KMS-11 (cell line): ENCODE data around the gene CLEC17A.

Experiments
- H2AFZ ChIP-seq: fragments of 200-600 bp; sonication (generic); 2 replicates; pipeline ENCODE4 v1.6.1; 2016; ENCODE audit warnings: antibody characterized with exemption, mixed run types, low read depth
- H3K27ac ChIP-seq: fragments of 200-600 bp; sonication (generic); 2 replicates; pipeline ENCODE4 v1.6.1; 2016; ENCODE audit warnings: mild to moderate bottlenecking, mixed run types
- H3K27me3 ChIP-seq: fragments of 200-600 bp; sonication (generic); 2 replicates; pipeline ENCODE4 v1.6.1; 2017; ENCODE audit warnings: mild to moderate bottlenecking, low read depth, mixed run types, moderate library complexity; ENCODE audit not compliant: insufficient read depth
- H3K36me3 ChIP-seq: fragments of 200-600 bp; sonication (generic); 2 replicates; pipeline ENCODE4 v1.6.1; 2017; ENCODE audit warnings: mild to moderate bottlenecking, mixed run types; ENCODE audit not compliant: insufficient read depth
- H3K4me1 ChIP-seq: fragments of 200-600 bp; sonication (generic); 2 replicates; pipeline ENCODE4 v1.6.1; 2016; ENCODE audit warnings: mild to moderate bottlenecking, low read depth, mixed run types; ENCODE audit not compliant: poor library complexity, severe bottlenecking
- H3K4me2 ChIP-seq: fragments of 200-600 bp; sonication (generic); 2 replicates; pipeline ENCODE4 v1.7.0; 2016; ENCODE audit warnings: mild to moderate bottlenecking, mixed run types
- H3K4me3 ChIP-seq: fragments of 200-600 bp; sonication (generic); IDR thresholded peaks from 2 replicates; pipeline ENCODE4 v1.6.1; 2017; ENCODE audit warnings: low read depth, low read length, mixed read lengths; ENCODE audit not compliant: insufficient read depth
- H3K79me2 ChIP-seq: fragments of 200-600 bp; sonication (generic); 2 replicates; pipeline ENCODE4 v1.6.1; 2016; ENCODE audit warnings: low read depth, mixed run types; ENCODE audit not compliant: insufficient read depth
- H3K9ac ChIP-seq: fragments of 200-600 bp; sonication (generic); 2 replicates; pipeline ENCODE4 v1.6.1; 2016; ENCODE audit warnings: mild to moderate bottlenecking, mixed run types
- H4K20me1 ChIP-seq: fragments of 200-600 bp; sonication (generic); 2 replicates; pipeline ENCODE4 v1.6.1; 2016; ENCODE audit warnings: mild to moderate bottlenecking, mixed run types; ENCODE audit not compliant: insufficient read depth
- CTCF ChIP-seq: fragments of 200-600 bp; sonication (generic); conservative IDR thresholded peaks from 2 replicates; pipeline ENCODE4 v1.6.1; 2017; ENCODE audit warnings: low read depth, mild to moderate bottlenecking, antibody characterized with exemption, low read length, moderate library complexity, mixed read lengths

The CLEC17A gene

GRCh38 chr19:14570864-14571527, 11.9 kb upstream of the CLEC17A start:
- Histone ChIP-seq H3K4me3 (peak overlapping the region; percentile 57), H3K4me1 (peaks cover 13% of the 10 kb centered on the region), H3K4me2 (peak overlapping the region; percentile 68), H2AFZ (peak overlapping the region; percentile 60), H4K20me1 (no peaks in the 10 kb centered on the region), H3K79me2 (peaks cover 9% of the 10 kb centered on the region; the same call in 1 of the 2 replicates), H3K36me3 (no peaks in the 10 kb centered on the region), H3K27ac (peak overlapping the region; percentile 40; the same call in 1 of the 2 replicates), H3K9ac (peak overlapping the region; percentile 65; the same call in 1 of the 2 replicates), H3K27me3 (no peaks in the 10 kb centered on the region)
- no peak for TF ChIP-seq CTCF

- Histone ChIP-seq H2AFZ (peak within 1 kb of the TSS; percentile 60), H3K9ac (peak within 1 kb of the TSS; percentile 65; the same call in 1 of the 2 replicates), H3K4me1 (peaks cover 13% of the 10 kb centered on the region), H3K36me3 (no peaks in the 10 kb centered on the region), H3K4me3 (peak within 1 kb of the TSS; percentile 57), H3K79me2 (peaks cover 9% of the 10 kb centered on the region; the same call in 1 of the 2 replicates), H3K4me2 (peak within 1 kb of the TSS; percentile 68), H4K20me1 (no peaks in the 10 kb centered on the region), H3K27me3 (no peaks in the 10 kb centered on the region), H3K27ac (peak within 1 kb of the TSS; percentile 40)
- TF ChIP-seq CTCF, result peak; percentile 39
Observed at GRCh38 chr19:14571695-14572490, 11.0 kb upstream of the CLEC17A start, which contains the start of gene NDUFB7. Gene NDUFB7, minus strand, starts transcription at chr19:14572066. Its CDS starts 66 bp downstream, at chr19:14572000.

- H3K9ac ChIP-seq, result no peak overlapping the region
- peaks cover 13% of the 10 kb centered on the region for H3K4me1 ChIP-seq
- no peaks in the 10 kb centered on the region for H3K36me3 ChIP-seq
- H3K27me3 ChIP-seq, result no peaks in the 10 kb centered on the region
- no peak overlapping the region for H3K4me3 ChIP-seq
- no peak overlapping the region for H2AFZ ChIP-seq
- H3K4me2 ChIP-seq, result no peak overlapping the region
- no peak for TF ChIP-seq CTCF
- H4K20me1 ChIP-seq, result no peaks in the 10 kb centered on the region
- H3K27ac ChIP-seq, result no peak overlapping the region
- peaks cover 9% of the 10 kb centered on the region; the same call in 1 of the 2 replicates for H3K79me2 ChIP-seq
Observed at GRCh38 chr19:14575428-14575980, 7.4 kb upstream of the CLEC17A start.

- H4K20me1 ChIP-seq, result no peaks in the 10 kb centered on the region
- no peaks in the 10 kb centered on the region for H3K36me3 ChIP-seq
- no peak for TF ChIP-seq CTCF
- H3K27ac ChIP-seq, result no peak overlapping the region
- H3K4me3 ChIP-seq, result no peak overlapping the region
- H3K79me2 ChIP-seq, result peaks cover 1% of the 10 kb centered on the region; the same call in 1 of the 2 replicates
- H3K4me2 ChIP-seq, result no peak overlapping the region
- no peak overlapping the region for H3K9ac ChIP-seq
- H3K27me3 ChIP-seq, result no peaks in the 10 kb centered on the region
- no peak overlapping the region for H2AFZ ChIP-seq
- H3K4me1 ChIP-seq, result peaks cover 13% of the 10 kb centered on the region
Observed at GRCh38 chr19:14576363-14576762, 6.5 kb upstream of the CLEC17A start.
